B cell (primary cell): ENCODE data around the gene RFC1. TPM values are rescaled to one million over a fixed set of nuclear protein-coding genes. Genes with fewer than 3 reads are reported as not detected.

ENCODE experiments used
- ATAC-seq: fragments of 200-7000 bp; cut with Tn5 transposase; one replicate; pipeline ENCODE4 v1.10.0; 2021; ENCODE audit warnings: low read depth, mild to moderate bottlenecking, moderate number of reproducible peaks, moderate library complexity
- CTCF ChIA-PET: fragments of 350-600 bp; sonication (Branson Sonifier 250); formaldehyde crosslinking; loops from one replicate; lab custom pipeline; 2021; ENCODE audit warnings: antibody characterized with exemption, inconsistent platforms; lab: Charles Lee
- POLR2A ChIA-PET: fragments of 350-600 bp; sonication (Branson Sonifier 250); formaldehyde crosslinking; loops from one replicate; lab custom pipeline; 2021; ENCODE audit warnings: antibody characterized with exemption; lab: Charles Lee
- DNase-seq: peaks from one replicate; pipeline ENCODE4 v3.0.0; 2013
- H2AFZ ChIP-seq: 2 replicates; pipeline ENCODE4 v1.6.1; 2012; ENCODE audit warnings: mild to moderate bottlenecking, low read depth, low read length; ENCODE audit not compliant: insufficient read depth, poor library complexity, severe bottlenecking
- H3K27ac ChIP-seq, 2 donors: 1 replicate in 1 of 2; 2 replicates in 1 of 2; pipeline ENCODE4 v1.5.1; 2012 to 2013; ENCODE audit warnings: low read length in 2 of 2, mild to moderate bottlenecking in 2 of 2, moderate library complexity in 1 of 2
- H3K27me3 ChIP-seq, 4 experiments: fragments of 200-600 bp in 1 of 4; sonication (generic) in 1 of 4; replicated peaks in 1 of 4; 1 replicate in 2 of 4; 2 replicates in 2 of 4; pipeline versions ENCODE4 v1.6.1 to v1.7.0; 2013 to 2016; ENCODE audit warnings: low read length in 3 of 4, mild to moderate bottlenecking in 2 of 4, mixed read lengths in 1 of 4, moderate library complexity in 1 of 4; ENCODE audit not compliant: insufficient read depth in 4 of 4, control insufficient read depth in 3 of 4; ENCODE audit errors: control extremely low read depth in 1 of 4
- H3K36me3 ChIP-seq, 2 experiments: replicated peaks in 1 of 2; 1 replicate in 1 of 2; 2 replicates in 1 of 2; pipeline versions ENCODE4 v1.6.1 to v1.7.1; 2013; ENCODE audit warnings: low read length in 1 of 2; ENCODE audit not compliant: insufficient read depth in 2 of 2, control insufficient read depth in 1 of 2; ENCODE audit errors: control extremely low read depth in 1 of 2, extremely low read depth in 1 of 2
- H3K4me1 ChIP-seq, 2 donors: fragments of 200-600 bp in 1 of 2; sonication (generic) in 1 of 2; 1 replicate in 1 of 2; 2 replicates in 1 of 2; pipeline versions ENCODE4 v1.5.1 to v1.6.1; 2013 to 2017; ENCODE audit warnings: low read length in 2 of 2; ENCODE audit not compliant: control insufficient read depth in 2 of 2, insufficient read depth in 2 of 2
- H3K4me2 ChIP-seq: replicated peaks from 2 replicates; pipeline ENCODE3; 2012; ENCODE audit warnings: mild to moderate bottlenecking, low read depth, low read length; ENCODE audit not compliant: poor library complexity, severe bottlenecking
- H3K4me3 ChIP-seq, 5 experiments: fragments of 200-600 bp in 1 of 5; sonication (generic) in 1 of 5; 1 replicate in 3 of 5; 2 replicates in 2 of 5; pipeline versions ENCODE4 v1.5.1 to v1.7.0; 2011 to 2016; ENCODE audit warnings: low read length in 4 of 5, mild to moderate bottlenecking in 4 of 5, low read depth in 2 of 5, control low read depth in 1 of 5, moderate library complexity in 1 of 5; ENCODE audit not compliant: insufficient read depth in 1 of 5; ENCODE audit errors: control extremely low read depth in 1 of 5, extremely low read depth in 1 of 5
- H3K79me2 ChIP-seq: fragments of 200-600 bp; sonication (generic); one replicate; pipeline ENCODE4 v1.6.0; 2016; ENCODE audit warnings: low read length; ENCODE audit not compliant: control insufficient read depth, insufficient read depth
- H3K9ac ChIP-seq: fragments of 200-600 bp; sonication (generic); 2 replicates; pipeline ENCODE4 v1.6.1; 2017; ENCODE audit warnings: mild to moderate bottlenecking, low read length, moderate library complexity
- H3K9me3 ChIP-seq, 3 donors: one replicate each; pipeline versions ENCODE4 v1.6.1 to v1.7.1; 2013; ENCODE audit warnings: low read length in 2 of 3; ENCODE audit not compliant: control insufficient read depth in 2 of 3, insufficient read depth in 1 of 3; ENCODE audit errors: control extremely low read depth in 1 of 3
- H4K20me1 ChIP-seq: 2 replicates; pipeline ENCODE4 v1.6.0; 2012; ENCODE audit warnings: mild to moderate bottlenecking, low read length; ENCODE audit not compliant: insufficient read depth, control insufficient read depth, poor library complexity, severe bottlenecking
- H3K27ac Mint-ChIP-seq: one replicate; pipeline ENCODE4 v1.8.0; 2021; ENCODE audit warnings: mixed read lengths
- H3K27me3 Mint-ChIP-seq: one replicate; pipeline ENCODE4 v1.8.0; 2021; ENCODE audit warnings: mixed read lengths
- H3K4me1 Mint-ChIP-seq: one replicate; pipeline ENCODE4 v1.8.0; 2021; ENCODE audit warnings: mixed read lengths
- H3K4me3 Mint-ChIP-seq: one replicate; pipeline ENCODE4 v1.8.0; 2021; ENCODE audit warnings: mixed read lengths
- H3K9me3 Mint-ChIP-seq: one replicate; pipeline ENCODE4 v1.8.0; 2022; ENCODE audit warnings: mixed read lengths; ENCODE audit not compliant: insufficient read depth
- EZH2 ChIP-seq: IDR thresholded peaks from 2 replicates; pipeline ENCODE4 v1.6.1; 2012; ENCODE audit warnings: borderline replicate concordance, low read depth, mild to moderate bottlenecking, moderate library complexity, low read length; ENCODE audit not compliant: insufficient read depth, poor library complexity, severe bottlenecking
- WGBS: methylation state at CpG from one replicate; pipeline ENCODE4 v1.1.5; 2013; ENCODE audit warnings: missing lambda C conversion rate; ENCODE audit not compliant: insufficient coverage; 5-methylcytosine and 5-hydroxymethylcytosine counted together
- intact Hi-C: fragments of 100-400 bp; cut with micrococcal nuclease; formaldehyde crosslinking; loops from one replicate; pipeline ENCODE4 v1.10.0; 2022
- polyA plus RNA-seq: library from polyadenylated mRNA; depleted of rRNA; stranded (reverse); fragments of >200 nt; gene quantifications from 2 replicates; pipeline ENCODE4 v1.2.3, GENCODE V29; 2012
- total RNA-seq, 2 donors: library from RNA; stranded (reverse); fragments of 120-200 nt in 1 of 2; gene quantifications; 1 replicate in 1 of 2; 2 replicates in 1 of 2; pipeline versions ENCODE4 v1.2.3 to v1.2.4, GENCODE V29; 2013 to 2022
- TF ChIP-seq, protein P1 (sequence below): fragments of 200-600 bp; IDR thresholded peaks from one replicate; pipeline ENCODE4 v1.8.0; 2022; ENCODE audit warnings: antibody characterized with exemption, mild to moderate bottlenecking

RFC1 gene
- total and polyA plus RNA-seq, 2 donors (not counting 1 experiment from before 2014, with no cell fraction given): 14.9 to 55.1 TPM

DNA sequence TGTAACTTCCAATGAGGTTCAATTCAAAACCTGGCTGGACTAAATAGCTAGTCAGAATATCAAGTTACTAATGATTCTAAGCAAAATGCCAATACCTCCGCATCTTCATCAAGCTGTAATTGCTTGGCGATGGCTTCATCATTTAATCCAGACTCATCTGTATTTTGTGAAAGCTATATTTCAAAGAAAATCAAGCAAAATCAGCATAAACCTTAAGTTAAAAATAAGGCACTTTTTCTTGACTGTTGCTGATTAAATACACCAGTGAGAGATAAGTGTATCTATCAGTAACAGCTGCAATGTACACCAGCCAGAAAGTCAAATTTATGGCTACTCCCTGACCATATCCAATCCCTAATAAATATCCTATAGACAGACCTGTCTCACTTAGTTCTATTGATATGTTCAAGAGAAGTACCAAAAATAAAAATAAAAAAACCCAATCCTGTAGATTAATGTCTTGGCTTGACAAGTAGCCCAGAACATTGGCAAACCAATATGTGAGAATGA, 39.6 kb downstream of the RFC1 start:
- H3K9me3 ChIP-seq: no peaks in the 10 kb centered on the region
- WGBS: no CpG with 5 or more reads among the region's 2 CpGs
- intact Hi-C loops: no loop called here
- peaks cover 17% of the 10 kb centered on the region for H4K20me1 ChIP-seq
- no peak overlapping the region for H3K4me2 ChIP-seq
- peaks cover 11 to 30% of the 10 kb centered on the region in 2 experiments for H3K36me3 ChIP-seq
- POLR2A ChIA-PET: no interaction called here
- H3K4me1 ChIP-seq: no peaks in the 10 kb centered on the region
- H3K4me1 Mint-ChIP-seq: peaks cover 9% of the 10 kb centered on the region
- H3K27me3 Mint-ChIP-seq: no peaks in the 10 kb centered on the region
- no peak overlapping the region for H3K27ac Mint-ChIP-seq
- DNase-seq: no peak
- no peak overlapping the region for H3K4me3 ChIP-seq
- peaks cover 32% of the 10 kb centered on the region for H3K79me2 ChIP-seq
- H2AFZ ChIP-seq: no peak overlapping the region
- no peak for ATAC-seq
- H3K4me3 Mint-ChIP-seq: no peak overlapping the region
- CTCF ChIA-PET: no interaction called here
- H3K9ac ChIP-seq: no peak overlapping the region
- TF ChIP-seq, protein P1, sequence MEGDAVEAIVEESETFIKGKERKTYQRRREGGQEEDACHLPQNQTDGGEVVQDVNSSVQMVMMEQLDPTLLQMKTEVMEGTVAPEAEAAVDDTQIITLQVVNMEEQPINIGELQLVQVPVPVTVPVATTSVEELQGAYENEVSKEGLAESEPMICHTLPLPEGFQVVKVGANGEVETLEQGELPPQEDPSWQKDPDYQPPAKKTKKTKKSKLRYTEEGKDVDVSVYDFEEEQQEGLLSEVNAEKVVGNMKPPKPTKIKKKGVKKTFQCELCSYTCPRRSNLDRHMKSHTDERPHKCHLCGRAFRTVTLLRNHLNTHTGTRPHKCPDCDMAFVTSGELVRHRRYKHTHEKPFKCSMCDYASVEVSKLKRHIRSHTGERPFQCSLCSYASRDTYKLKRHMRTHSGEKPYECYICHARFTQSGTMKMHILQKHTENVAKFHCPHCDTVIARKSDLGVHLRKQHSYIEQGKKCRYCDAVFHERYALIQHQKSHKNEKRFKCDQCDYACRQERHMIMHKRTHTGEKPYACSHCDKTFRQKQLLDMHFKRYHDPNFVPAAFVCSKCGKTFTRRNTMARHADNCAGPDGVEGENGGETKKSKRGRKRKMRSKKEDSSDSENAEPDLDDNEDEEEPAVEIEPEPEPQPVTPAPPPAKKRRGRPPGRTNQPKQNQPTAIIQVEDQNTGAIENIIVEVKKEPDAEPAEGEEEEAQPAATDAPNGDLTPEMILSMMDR: no peak
- TF ChIP-seq EZH2: no peak
- H3K27ac ChIP-seq: no peak overlapping the region
- no peaks in the 10 kb centered on the region for H3K27me3 ChIP-seq
- H3K9me3 Mint-ChIP-seq: no peaks in the 10 kb centered on the region

DNA sequence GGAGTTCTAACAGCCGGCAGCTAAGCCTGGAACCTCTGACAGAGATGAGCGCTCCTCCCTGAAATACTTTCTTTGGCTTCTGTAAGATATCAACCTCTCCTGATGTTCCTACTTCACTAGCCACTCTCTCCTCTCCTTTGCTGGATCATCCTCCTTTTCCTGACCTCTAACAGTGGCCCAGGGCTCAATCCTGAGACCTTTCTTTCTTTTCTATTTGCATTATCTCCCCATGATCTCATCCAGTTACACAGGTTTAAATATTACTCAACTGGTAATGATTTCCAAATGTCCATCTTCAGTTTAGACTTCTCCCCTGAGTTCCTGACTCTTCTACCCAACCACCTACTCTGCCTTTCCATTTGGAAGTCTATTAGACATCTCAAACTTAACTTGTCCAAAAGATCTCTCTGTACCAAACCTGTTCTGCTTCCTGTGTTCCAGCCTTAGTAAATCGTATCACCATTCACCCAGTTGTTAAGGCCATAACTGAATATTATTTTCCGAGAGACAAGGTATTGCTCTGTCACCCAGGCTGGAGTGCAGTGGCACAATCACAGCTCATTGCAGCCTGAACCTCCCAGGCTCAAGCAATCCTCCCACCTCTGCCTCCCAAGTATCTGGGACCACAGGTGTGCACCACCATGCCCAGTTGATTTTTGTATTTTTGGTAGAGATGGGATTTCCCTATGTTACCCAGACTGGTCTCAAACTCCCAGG, 41.1 kb downstream of the RFC1 start:
- Histone ChIP-seq H3K27ac (no peak overlapping the region), H3K79me2 (peaks cover 18% of the 10 kb centered on the region), H3K9me3 (no peaks in the 10 kb centered on the region), H3K4me2 (no peak overlapping the region), H3K4me1 (no peaks in the 10 kb centered on the region), H4K20me1 (peaks cover 9% of the 10 kb centered on the region), H3K27me3 (no peaks in the 10 kb centered on the region), H3K36me3 (peaks cover 13 to 43% of the 10 kb centered on the region in 2 experiments), H2AFZ (no peak overlapping the region), H3K9ac (no peak overlapping the region), H3K4me3 (no peak overlapping the region)
- POLR2A ChIA-PET: interaction anchor here (0.6 kb wide), 1 partner anchor 101 kb away, joined by 3 read pairs; no protein-coding TSS in a partner anchor
- Mint-ChIP-seq H3K27ac (no peak overlapping the region), H3K9me3 (no peaks in the 10 kb centered on the region), H3K27me3 (no peaks in the 10 kb centered on the region), H3K4me3 (no peak overlapping the region), H3K4me1 (no peaks in the 10 kb centered on the region)
- intact Hi-C loops: no loop called here
- TF ChIP-seq EZH2: no peak
- TF ChIP-seq, protein P1: no peak
- WGBS: 96% methylated on average over 4 of the region's 4 CpGs
- DNase-seq: no peak
- no peak for ATAC-seq
- CTCF ChIA-PET: no interaction called here
